GM18507 (cell line): ENCODE results near the gene PCGF6.
"Not testable (repeated sequence)": the region's sequence is repeated elsewhere in the genome, so short reads cannot be mapped to it uniquely, and the experiment has no call there.

Source experiments
- DNase-seq: peaks from one replicate; pipeline ENCODE4 v3.0.0; 2011; ENCODE audit warnings: low read depth; ENCODE audit not compliant: insufficient read length; ENCODE audit errors: extremely low spot score
- FAIRE-seq: peaks from 2 replicates; lab custom pipeline; 2011; peaks lifted over from hg19 to GRCh38; lab: Jason Lieb, UNC

Gene PCGF6

GRCh38 chr10:103350517-103351260, at the start of gene PCGF6:
Gene PCGF6, minus strand, starts transcription at chr10:103351140. Its CDS starts 74 bp downstream, at chr10:103351066.
- DNase-seq (peak; percentile 93), FAIRE-seq (peak; percentile 77)

- FAIRE-seq = no peak
- DNase-seq = no peak
Measured at GRCh38 chr10:103397191-103397825, 46.4 kb upstream of the PCGF6 start.

- no peak for FAIRE-seq
Measured at GRCh38 chr10:103396789-103397087, 45.8 kb upstream of the PCGF6 start.

GRCh38 chr10:103396067-103396788, 45.3 kb upstream of the PCGF6 start, which contains the start of the genes ATP5MK and PDCD11:
Gene ATP5MK, minus strand, starts transcription at chr10:103396475. Its CDS starts 4,018 bp downstream, at chr10:103392457.
Gene PDCD11, plus strand, starts transcription at chr10:103396626. Its CDS starts 1,801 bp downstream, at chr10:103398427.
- FAIRE-seq = peak; percentile 100
- DNase-seq = peak; percentile 92

More at GRCh38 chr10:103396789-103397087, 45.8 kb upstream of the PCGF6 start:
- no peak for DNase-seq

GRCh38 chr10:103395754-103396066, 44.8 kb upstream of the PCGF6 start:
- DNase-seq = no peak
- no peak for FAIRE-seq

GRCh38 chr10:103394180-103394579, 43.2 kb upstream of the PCGF6 start:
- FAIRE-seq (no peak), DNase-seq (no peak)

- peak; percentile 74 for FAIRE-seq
- no peak for DNase-seq
Measured at GRCh38 chr10:103382769-103383168, 31.8 kb upstream of the PCGF6 start.

- DNase-seq (no peak), FAIRE-seq (no peak)
Measured at GRCh38 chr10:103374263-103374662, 23.3 kb upstream of the PCGF6 start.

GRCh38 chr10:103373544-103373943, 22.6 kb upstream of the PCGF6 start:
- FAIRE-seq (no peak), DNase-seq (no peak)

GRCh38 chr10:103367782-103368518, 17.0 kb upstream of the PCGF6 start, which contains the start of gene TAF5:
Gene TAF5, plus strand, starts transcription at chr10:103367976. Its CDS starts 14 bp downstream, at chr10:103367990.
- FAIRE-seq (peak; percentile 98), DNase-seq (peak; percentile 83)

- DNase-seq (no peak), FAIRE-seq (no peak)
Measured at GRCh38 chr10:103367379-103367781, 16.4 kb upstream of the PCGF6 start.

GRCh38 chr10:103360791-103361190, 9.9 kb upstream of the PCGF6 start:
- DNase-seq, FAIRE-seq: not testable (repeated sequence)

- FAIRE-seq = not testable (repeated sequence)
Measured at GRCh38 chr10:103359493-103359892, 8.6 kb upstream of the PCGF6 start.

GRCh38 chr10:103355906-103356599, 5.1 kb upstream of the PCGF6 start:
- no peak for FAIRE-seq
- DNase-seq = no peak

More at GRCh38 chr10:103359493-103359892, 8.6 kb upstream of the PCGF6 start:
- DNase-seq = not testable (repeated sequence)

- DNase-seq, FAIRE-seq: not testable (repeated sequence)
Measured at GRCh38 chr10:103354567-103354966, 3.6 kb upstream of the PCGF6 start.

- FAIRE-seq = no peak
Measured at GRCh38 chr10:103353281-103353680, 2.3 kb upstream of the PCGF6 start.

GRCh38 chr10:103350175-103350516, 794 bp downstream of the PCGF6 start:
- DNase-seq (no peak), FAIRE-seq (no peak)

More at GRCh38 chr10:103353281-103353680, 2.3 kb upstream of the PCGF6 start:
- DNase-seq = no peak

GRCh38 chr10:103336370-103336769, 14.6 kb downstream of the PCGF6 start:
- no peak for FAIRE-seq
- no peak for DNase-seq

GRCh38 chr10:103334567-103334966, 16.4 kb downstream of the PCGF6 start:
- FAIRE-seq (no peak), DNase-seq (no peak)
